K562 (cell line): ENCODE results near the gene HIP1R. TPM values are rescaled to one million over a fixed set of nuclear protein-coding genes. Genes with fewer than 3 reads are reported as not detected.
A peak's percentile ranks its signal among the peaks of the same experiment; 100 is the strongest.

Experiments
- C11orf30 ChIP-seq: fragments of 450-650 bp; IDR thresholded peaks from 2 replicates; pipeline ENCODE4 v1.6.1; 2016; ENCODE audit warnings: low read depth, mild to moderate bottlenecking
- E2F5 ChIP-seq: sonication (generic); formaldehyde crosslinking; IDR thresholded peaks from 2 replicates; pipeline ENCODE4 v1.8.0; 2022; ENCODE audit warnings: mild to moderate bottlenecking, missing genetic modification reagents
- ETV6 ChIP-seq, 3 experiments: fragments of 150-350 bp in 1 of 3; sonication (generic) in 1 of 3; formaldehyde crosslinking in 1 of 3; IDR thresholded peaks; 2 replicates each; pipeline versions ENCODE4 v1.6.1 to v1.8.0; 2014 to 2022; ENCODE audit warnings: borderline replicate concordance in 2 of 3, low read depth in 2 of 3, antibody characterized with exemption in 1 of 3, low read length in 1 of 3, mild to moderate bottlenecking in 1 of 3, missing genetic modification reagents in 1 of 3
- GMEB1 ChIP-seq: fragments of 250-450 bp; sonication (Bioruptor Pico); IDR thresholded peaks from 2 replicates; pipeline ENCODE4 v1.4.0; 2020; ENCODE audit warnings: mild to moderate bottlenecking
- GTF2B ChIP-seq: IDR thresholded peaks from 2 replicates; pipeline ENCODE4 v1.6.1; 2011; ENCODE audit not compliant: insufficient read length; ENCODE audit errors: extremely low read depth
- HDGF ChIP-seq: fragments of 450-650 bp; IDR thresholded peaks from 2 replicates; pipeline ENCODE4 v1.6.1; 2016
- HMG20A ChIP-seq: fragments of 450-650 bp; formaldehyde crosslinking; conservative IDR thresholded peaks from 2 replicates; pipeline ENCODE4 v1.4.0; 2020; ENCODE audit warnings: mild to moderate bottlenecking, mixed read lengths
- MNT ChIP-seq, 2 experiments: fragments of 450-650 bp; conservative IDR thresholded peaks; 2 replicates each; pipeline ENCODE4 v1.6.1; 2017; ENCODE audit warnings: mild to moderate bottlenecking in 2 of 2, moderate library complexity in 2 of 2
- NFE2 ChIP-seq: IDR thresholded peaks from 2 replicates; pipeline ENCODE4 v1.6.1; 2014; ENCODE audit warnings: antibody characterized with exemption, low read depth
- PYGO2 ChIP-seq: fragments of 450-650 bp; IDR thresholded peaks from 2 replicates; pipeline ENCODE4 v1.6.1; 2016; ENCODE audit warnings: mild to moderate bottlenecking, missing genetic modification characterization, moderate library complexity, missing compliant biosample characterization
- TAF7 ChIP-seq: fragments of 450-650 bp; IDR thresholded peaks from 2 replicates; pipeline ENCODE4 v1.6.1; 2016; ENCODE audit warnings: missing genetic modification characterization, missing compliant biosample characterization
- TBL1XR1 ChIP-seq, 2 experiments: IDR thresholded peaks; 2 replicates each; pipeline ENCODE4 v1.6.1; 2012; ENCODE audit warnings: improper control_type of control experiment in 2 of 2, low read length in 2 of 2, mild to moderate bottlenecking in 1 of 2
- TEAD1 ChIP-seq, 2 experiments: fragments of 450-650 bp in 1 of 2; sonication (generic) in 1 of 2; formaldehyde crosslinking; IDR thresholded peaks; 2 replicates each; pipeline versions ENCODE4 v1.4.0 to v1.8.0; 2020 to 2022; ENCODE audit warnings: mild to moderate bottlenecking in 2 of 2, missing genetic modification reagents in 1 of 2
- ZC3H4 ChIP-seq: sonication (generic); formaldehyde crosslinking; IDR thresholded peaks from 2 replicates; pipeline ENCODE4 v1.9.0; 2021; ENCODE audit warnings: missing genetic modification reagents, borderline replicate concordance
- ZMIZ1 ChIP-seq, 2 experiments: fragments of 150-350 bp in 1 of 2; IDR thresholded peaks; 2 replicates each; pipeline ENCODE4 v1.6.1; 2012 to 2016; ENCODE audit warnings: low read depth in 2 of 2, low read length in 2 of 2, mild to moderate bottlenecking in 1 of 2, moderate library complexity in 1 of 2
- ZNF134 ChIP-seq: fragments of 250-450 bp; sonication (Bioruptor Pico); conservative IDR thresholded peaks from 2 replicates; pipeline ENCODE4 v1.4.0; 2020
- ZNF655 ChIP-seq: fragments of 250-450 bp; sonication (Bioruptor Pico); IDR thresholded peaks from 2 replicates; pipeline ENCODE4 v1.5.0; 2021
- polyA plus RNA-seq, 8 experiments: library from polyadenylated mRNA; depleted of rRNA in 4 of 8; stranded (reverse) in 5 of 8; unstranded in 3 of 8; fragments of >200 nt; fragmentation: Nextera tagmentation in 2 of 8; fragmentation: Illumina TruSeq in 1 of 8; extraction: Ambion mirVana in 2 of 8; extraction: Trizol in 1 of 8; gene quantifications; 2 replicates each; pipeline versions ENCODE4 v1.2.1 to v1.2.3, GENCODE V29; 2011 to 2014; ENCODE audit warnings: inconsistent platforms in 1 of 8, missing spikeins in 1 of 8
- total RNA-seq, 7 experiments: library from RNA; depleted of rRNA in 6 of 7; stranded (reverse); fragments of >200 nt in 6 of 7; fragmentation: Illumina TruSeq in 2 of 7; extraction: Trizol in 2 of 7; gene quantifications; 2 replicates each; pipeline versions ENCODE4 v1.2.1 to v1.2.3, GENCODE V29; 2011 to 2021; ENCODE audit warnings: low replicate concordance in 1 of 7

HIP1R gene
- total and polyA plus RNA-seq, 9 of the 15 experiments (the other 6 are each of a cell fraction or from before 2014, with no cell fraction given): 0.15 to 31.0 (median 14.2) TPM

- TF ChIP-seq ZNF655 (CRISPR knock-in tag) (no peak), ZC3H4 (CRISPR knock-in tag) (no peak), C11orf30 (no peak), ETV6 (IDR thresholded peaks at IDR 0.05; ENCODE audit: borderline replicate concordance in 1 of 2, low read depth in 2 of 2, low read length in 1 of 2) (no peak), ETV6 (CRISPR knock-in tag; IDR thresholded peaks at IDR 0.05; ENCODE audit: borderline replicate concordance) (no peak), TAF7 (tag) (no peak), GTF2B (no peak), NFE2 (0 out of 2 replicates have a peak, but pooled peaks have one; percentile 7), PYGO2 (tag) (no peak), MNT (conservative IDR thresholded peaks at IDR 0.05) (no peak), TEAD1 (CRISPR knock-in tag; IDR thresholded peaks at IDR 0.05) (no peak), GMEB1 (CRISPR knock-in tag) (no peak), HDGF (no peak), E2F5 (CRISPR knock-in tag) (no peak), ZMIZ1 (IDR thresholded peaks at IDR 0.05; ENCODE audit: low read depth in 2 of 2, low read length in 2 of 2) (no peak), HMG20A (CRISPR knock-in tag) (no peak), TBL1XR1 (IDR thresholded peaks at IDR 0.05; ENCODE audit: low read length in 2 of 2) (no peak), ZNF134 (CRISPR knock-in tag) (no peak)
Observed at GRCh38 chr12:122887819-122888212, 52.6 kb downstream of the HIP1R start (continued).
